HFF-Myc (cell line): Measurements from ENCODE around the gene TFDP1.

Experiments
- DNase-seq: peaks from one replicate; pipeline ENCODE4 v3.0.0-alpha.2; 2011; ENCODE audit warnings: low read depth; ENCODE audit errors: extremely low read depth
- H3K4me3 ChIP-seq: replicated peaks from 2 replicates; pipeline ENCODE4 v1.5.1; 2011; ENCODE audit warnings: low read depth, mild to moderate bottlenecking, control low read depth, low read length
- TF ChIP-seq, protein P1 (sequence below): IDR thresholded peaks from 2 replicates; pipeline ENCODE4 v1.5.1; 2012; ENCODE audit warnings: mild to moderate bottlenecking, low read depth, low read length, control low read depth; ENCODE audit errors: missing control alignments

TFDP1 gene

GRCh38 chr13:113637262-113638160 is 53.0 kb downstream of the TFDP1 start:
- TF ChIP-seq, protein P1, sequence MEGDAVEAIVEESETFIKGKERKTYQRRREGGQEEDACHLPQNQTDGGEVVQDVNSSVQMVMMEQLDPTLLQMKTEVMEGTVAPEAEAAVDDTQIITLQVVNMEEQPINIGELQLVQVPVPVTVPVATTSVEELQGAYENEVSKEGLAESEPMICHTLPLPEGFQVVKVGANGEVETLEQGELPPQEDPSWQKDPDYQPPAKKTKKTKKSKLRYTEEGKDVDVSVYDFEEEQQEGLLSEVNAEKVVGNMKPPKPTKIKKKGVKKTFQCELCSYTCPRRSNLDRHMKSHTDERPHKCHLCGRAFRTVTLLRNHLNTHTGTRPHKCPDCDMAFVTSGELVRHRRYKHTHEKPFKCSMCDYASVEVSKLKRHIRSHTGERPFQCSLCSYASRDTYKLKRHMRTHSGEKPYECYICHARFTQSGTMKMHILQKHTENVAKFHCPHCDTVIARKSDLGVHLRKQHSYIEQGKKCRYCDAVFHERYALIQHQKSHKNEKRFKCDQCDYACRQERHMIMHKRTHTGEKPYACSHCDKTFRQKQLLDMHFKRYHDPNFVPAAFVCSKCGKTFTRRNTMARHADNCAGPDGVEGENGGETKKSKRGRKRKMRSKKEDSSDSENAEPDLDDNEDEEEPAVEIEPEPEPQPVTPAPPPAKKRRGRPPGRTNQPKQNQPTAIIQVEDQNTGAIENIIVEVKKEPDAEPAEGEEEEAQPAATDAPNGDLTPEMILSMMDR = no peak
- no peak for DNase-seq
- H3K4me3 ChIP-seq = no peak overlapping the region

DNA sequence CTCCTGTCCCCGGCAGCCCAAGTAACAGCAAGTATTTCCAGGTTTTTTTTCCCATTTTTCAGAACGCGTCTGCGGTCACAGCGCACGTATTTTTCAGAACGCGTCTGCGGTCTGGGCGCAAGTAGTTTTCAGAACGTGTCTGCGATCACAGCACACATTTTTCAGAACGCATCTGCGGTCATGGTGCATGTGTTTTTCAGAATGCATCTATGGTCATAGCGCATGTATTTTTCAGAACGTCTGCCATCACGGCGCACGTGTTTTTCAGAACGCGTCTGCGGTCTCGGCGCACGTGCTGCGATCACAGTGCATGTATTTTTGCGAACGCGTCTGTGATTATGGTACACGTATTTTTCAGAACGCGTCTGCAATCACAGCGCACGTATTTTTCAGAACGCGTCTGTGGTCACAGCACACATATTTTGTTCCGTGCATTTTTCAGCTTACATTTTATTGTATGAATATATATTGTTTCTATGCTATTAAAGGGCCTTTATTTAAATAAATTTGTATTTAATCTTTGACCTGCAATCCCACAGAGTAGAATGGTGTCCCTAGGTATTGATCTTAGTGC is 53.7 kb downstream of the TFDP1 start:
- H3K4me3 ChIP-seq = no peak overlapping the region
- TF ChIP-seq, protein P1 = no peak
- no peak for DNase-seq

DNA sequence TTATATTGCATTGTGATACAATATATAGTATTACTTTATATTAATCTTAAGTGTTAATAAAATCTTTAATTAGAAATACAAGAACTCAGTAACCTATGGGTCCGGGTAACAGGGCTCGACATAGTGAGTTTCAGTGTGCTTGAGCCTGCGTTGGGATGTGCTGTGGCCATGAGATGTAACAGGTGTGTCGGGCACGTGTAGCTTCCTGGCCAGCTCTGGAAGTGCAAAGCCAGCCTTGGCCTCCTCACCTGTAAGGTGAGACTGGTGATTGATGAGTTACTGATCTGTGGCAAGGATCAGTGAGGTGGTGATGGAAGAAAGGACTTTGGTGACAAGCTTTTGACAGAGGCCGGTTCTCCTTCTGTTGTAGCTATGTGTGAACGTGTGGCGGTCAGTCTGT is 54.3 kb downstream of the TFDP1 start:
- TF ChIP-seq, protein P1 = no peak
- H3K4me3 ChIP-seq = no peak overlapping the region
- no peak for DNase-seq

DNA sequence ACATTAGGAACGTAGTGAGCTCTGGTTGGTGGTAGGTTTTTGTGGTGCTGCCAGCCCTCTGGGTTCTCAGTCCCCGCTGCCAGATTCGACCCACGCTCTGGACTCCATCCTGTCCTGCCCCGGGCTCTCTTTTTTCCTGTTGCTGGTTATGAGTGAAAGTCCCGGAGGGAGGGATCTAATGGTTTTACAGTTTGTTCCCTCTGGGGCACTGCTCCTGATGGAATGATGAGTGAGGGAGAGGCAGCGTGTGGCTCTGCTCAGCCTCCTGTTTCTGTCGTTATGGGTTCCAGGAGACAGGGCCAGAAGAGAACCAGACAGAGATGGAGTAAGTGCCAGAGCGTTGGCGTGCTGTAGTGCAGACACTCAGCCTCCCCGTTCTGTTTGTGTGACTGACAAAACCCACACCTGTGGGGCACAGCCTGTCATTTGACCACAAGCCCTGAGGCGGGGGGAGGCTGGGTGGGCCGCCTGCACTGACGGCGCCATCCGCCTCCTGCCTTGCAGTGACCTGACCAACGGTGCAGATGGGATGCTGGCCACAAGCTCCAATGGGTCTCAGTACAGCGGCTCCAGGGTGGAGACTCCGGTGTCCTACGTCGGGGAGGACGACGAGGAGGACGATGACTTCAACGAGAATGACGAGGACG is 55.2 kb downstream of the TFDP1 start:
- H3K4me3 ChIP-seq = no peak overlapping the region
- DNase-seq = no peak
- TF ChIP-seq, protein P1 = no peak

DNA sequence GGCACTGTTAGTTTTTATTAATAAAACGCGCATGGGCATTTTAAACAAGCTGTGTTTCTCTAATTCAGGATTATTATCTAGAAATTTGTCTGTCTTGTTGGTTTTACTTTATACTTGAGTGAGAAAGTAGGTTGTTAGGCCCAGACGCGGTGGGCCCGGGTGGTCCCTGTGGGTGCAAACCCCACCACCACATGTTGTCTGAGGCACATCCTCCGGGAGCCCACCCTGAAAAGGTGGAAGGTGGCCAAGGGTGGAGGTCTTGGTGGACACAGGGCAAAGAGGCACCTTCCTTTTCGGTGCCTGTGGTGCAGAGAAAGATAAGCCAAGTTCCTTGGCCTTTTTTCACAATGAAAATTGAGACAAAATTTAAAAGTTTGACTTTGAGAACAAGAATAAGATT is 56.9 kb downstream of the TFDP1 start:
- no peak overlapping the region for H3K4me3 ChIP-seq
- DNase-seq = no peak
- TF ChIP-seq, protein P1 = no peak

GRCh38 chr13:113642563-113642962 is 58.0 kb downstream of the TFDP1 start:
- H3K4me3 ChIP-seq = no peak overlapping the region
- no peak for DNase-seq
- TF ChIP-seq, protein P1 = no peak
